Osteocyte (in vitro differentiated cells): ENCODE data around the gene POU2F2. TPM values are rescaled to one million over a fixed set of nuclear protein-coding genes. Genes with fewer than 3 reads are reported as not detected.

Experiments used
- DNase-seq: peaks from one replicate; pipeline ENCODE4 v3.0.0; 2021; ENCODE audit warnings: mixed read lengths; ENCODE audit not compliant: unreplicated experiment; ENCODE audit errors: extremely low spot score
- H3K27ac Mint-ChIP-seq: one replicate; pipeline ENCODE4 v1.8.0; 2021; ENCODE audit warnings: mild to moderate bottlenecking, mixed read lengths; ENCODE audit not compliant: unreplicated experiment
- H3K27me3 Mint-ChIP-seq: one replicate; pipeline ENCODE4 v1.8.0; 2021; ENCODE audit warnings: mixed read lengths; ENCODE audit not compliant: unreplicated experiment
- H3K36me3 Mint-ChIP-seq: one replicate; pipeline ENCODE4 v1.8.0; 2021; ENCODE audit warnings: mixed read lengths; ENCODE audit not compliant: unreplicated experiment
- H3K4me1 Mint-ChIP-seq: one replicate; pipeline ENCODE4 v1.8.0; 2021; ENCODE audit warnings: mixed read lengths; ENCODE audit not compliant: unreplicated experiment
- H3K4me3 Mint-ChIP-seq: one replicate; pipeline ENCODE4 v1.8.0; 2021; ENCODE audit warnings: mild to moderate bottlenecking, moderate library complexity, mixed read lengths; ENCODE audit not compliant: unreplicated experiment
- H3K9me3 Mint-ChIP-seq: one replicate; pipeline ENCODE4 v1.8.0; 2021; ENCODE audit warnings: mixed read lengths; ENCODE audit not compliant: unreplicated experiment
- total RNA-seq: library from RNA; stranded (reverse); gene quantifications from 2 replicates; pipeline ENCODE4 v1.2.1, GENCODE V29; 2021
- TF ChIP-seq, protein P1 (sequence below): fragments of 200-600 bp; sonication (generic); IDR thresholded peaks from 2 replicates; pipeline ENCODE4 v1.5.0; 2021; ENCODE audit warnings: antibody characterized with exemption, mild to moderate bottlenecking, moderate library complexity

Gene POU2F2
- total RNA-seq, 1 donor from 2014 or later = 0.64 TPM

GRCh38 chr19:42150911-42151361 lies 18.7 kb upstream of the POU2F2 start:
- H3K27ac Mint-ChIP-seq = no peak overlapping the region

DNA sequence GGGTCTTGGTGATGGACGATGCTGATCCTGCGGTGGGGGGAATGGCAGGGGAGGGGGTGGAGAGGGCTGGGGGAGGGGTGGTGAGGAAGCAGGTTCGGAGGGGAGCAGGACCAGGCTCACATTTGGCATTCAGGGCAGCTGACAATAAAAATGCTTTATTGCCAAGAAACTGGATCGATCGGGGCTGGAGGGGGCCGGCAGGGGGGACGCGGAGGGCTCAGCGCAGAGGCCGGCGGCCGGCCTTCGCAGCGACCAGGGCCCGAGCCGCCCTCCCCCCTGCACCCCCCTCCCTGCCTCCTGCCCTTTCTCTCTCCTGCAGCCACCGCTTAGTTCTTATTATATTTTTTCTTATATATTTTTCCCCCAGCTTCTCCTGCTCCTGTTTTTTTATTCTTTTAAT lies 18.1 kb upstream of the POU2F2 start:
- Mint-ChIP-seq H3K4me3 (no peak overlapping the region), H3K9me3 (no peaks in the 10 kb centered on the region), H3K27ac (no peak overlapping the region), H3K4me1 (no peaks in the 10 kb centered on the region), H3K36me3 (no peaks in the 10 kb centered on the region), H3K27me3 (peaks cover 62% of the 10 kb centered on the region)
- DNase-seq = no peak
- TF ChIP-seq, protein P1, sequence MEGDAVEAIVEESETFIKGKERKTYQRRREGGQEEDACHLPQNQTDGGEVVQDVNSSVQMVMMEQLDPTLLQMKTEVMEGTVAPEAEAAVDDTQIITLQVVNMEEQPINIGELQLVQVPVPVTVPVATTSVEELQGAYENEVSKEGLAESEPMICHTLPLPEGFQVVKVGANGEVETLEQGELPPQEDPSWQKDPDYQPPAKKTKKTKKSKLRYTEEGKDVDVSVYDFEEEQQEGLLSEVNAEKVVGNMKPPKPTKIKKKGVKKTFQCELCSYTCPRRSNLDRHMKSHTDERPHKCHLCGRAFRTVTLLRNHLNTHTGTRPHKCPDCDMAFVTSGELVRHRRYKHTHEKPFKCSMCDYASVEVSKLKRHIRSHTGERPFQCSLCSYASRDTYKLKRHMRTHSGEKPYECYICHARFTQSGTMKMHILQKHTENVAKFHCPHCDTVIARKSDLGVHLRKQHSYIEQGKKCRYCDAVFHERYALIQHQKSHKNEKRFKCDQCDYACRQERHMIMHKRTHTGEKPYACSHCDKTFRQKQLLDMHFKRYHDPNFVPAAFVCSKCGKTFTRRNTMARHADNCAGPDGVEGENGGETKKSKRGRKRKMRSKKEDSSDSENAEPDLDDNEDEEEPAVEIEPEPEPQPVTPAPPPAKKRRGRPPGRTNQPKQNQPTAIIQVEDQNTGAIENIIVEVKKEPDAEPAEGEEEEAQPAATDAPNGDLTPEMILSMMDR = no peak

More at GRCh38 chr19:42150911-42151361, 18.7 kb upstream of the POU2F2 start:
- no peak for DNase-seq
- no peak overlapping the region for H3K4me3 Mint-ChIP-seq
- H3K36me3 Mint-ChIP-seq = no peaks in the 10 kb centered on the region
- H3K27me3 Mint-ChIP-seq = peaks cover 67% of the 10 kb centered on the region
- TF ChIP-seq, protein P1 = no peak
- no peaks in the 10 kb centered on the region for H3K4me1 Mint-ChIP-seq
- no peaks in the 10 kb centered on the region for H3K9me3 Mint-ChIP-seq

DNA sequence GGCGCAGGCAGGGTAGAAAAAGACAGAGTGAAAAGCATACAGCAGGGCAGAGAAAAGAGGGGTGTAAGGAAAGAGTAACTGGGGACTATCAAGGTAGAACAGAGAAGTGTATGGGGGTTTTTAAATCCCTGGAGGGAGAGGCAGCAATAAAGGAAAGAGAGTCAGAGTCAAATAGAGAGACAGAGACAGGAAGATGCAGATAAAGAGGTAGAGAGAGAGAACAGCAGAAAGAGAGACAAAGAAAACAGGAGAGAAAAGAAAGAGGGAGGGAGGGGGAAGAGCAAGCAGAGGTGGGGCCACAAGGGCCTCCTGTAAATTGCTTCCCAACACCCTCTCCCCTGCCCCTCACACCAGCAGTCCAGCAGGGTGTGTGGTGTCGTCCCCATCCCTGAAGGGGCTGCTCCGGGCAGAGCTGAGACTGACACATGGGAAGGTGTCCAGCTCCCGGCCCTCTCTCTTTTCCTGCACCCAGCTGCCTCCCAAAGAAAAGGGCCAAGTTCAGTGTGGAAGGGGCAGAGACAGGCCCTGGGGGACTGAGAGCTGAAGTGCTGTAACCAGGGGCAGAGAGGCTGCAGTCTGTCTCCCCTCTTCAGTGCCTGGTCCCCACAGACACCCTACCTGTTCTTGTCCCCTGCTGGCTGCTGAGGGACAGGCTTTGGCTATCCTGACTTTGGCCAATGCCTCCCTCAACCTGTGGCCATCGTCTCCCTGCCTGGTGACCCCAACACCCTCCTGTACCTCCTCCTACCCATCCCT lies 17.4 kb upstream of the POU2F2 start:
- peaks cover 57% of the 10 kb centered on the region for H3K27me3 Mint-ChIP-seq
- no peaks in the 10 kb centered on the region for H3K4me1 Mint-ChIP-seq
- H3K9me3 Mint-ChIP-seq = no peaks in the 10 kb centered on the region
- DNase-seq = no peak
- no peaks in the 10 kb centered on the region for H3K36me3 Mint-ChIP-seq
- no peak overlapping the region for H3K27ac Mint-ChIP-seq
- no peak overlapping the region for H3K4me3 Mint-ChIP-seq
- TF ChIP-seq, protein P1 = no peak

GRCh38 chr19:42148266-42148665 lies 16.0 kb upstream of the POU2F2 start:
- Mint-ChIP-seq H3K27me3 (peaks cover 52% of the 10 kb centered on the region), H3K9me3 (no peaks in the 10 kb centered on the region)

More at GRCh38 chr19:42148266-42148665, 16.0 kb upstream of the POU2F2 start:
- TF ChIP-seq, protein P1 = no peak
- no peak overlapping the region for H3K4me3 Mint-ChIP-seq
- H3K4me1 Mint-ChIP-seq = no peaks in the 10 kb centered on the region
- DNase-seq = no peak
- H3K27ac Mint-ChIP-seq = no peak overlapping the region
- H3K36me3 Mint-ChIP-seq = no peaks in the 10 kb centered on the region
